ENCODE data around the gene FAM83C. TPM values are rescaled to one million over a fixed set of nuclear protein-coding genes. Genes with fewer than 3 reads are reported as not detected.

The FAM83C gene
- total and polyA plus RNA-seq, 2 donors (not counting 1 experiment from before 2014, with no cell fraction given), result not detected

- Mint-ChIP-seq H3K9me3 (ENCODE audit: insufficient read depth) (no peaks in the 10 kb centered on the region), H3K27me3 (no peaks in the 10 kb centered on the region), H3K27ac (no peak overlapping the region), H3K4me3 (no peak overlapping the region), H3K4me1 (peaks cover 23% of the 10 kb centered on the region)
- DNase-seq (no peak), ATAC-seq (ENCODE audit: low read depth) (no peak)
- Histone ChIP-seq H3K4me1 (ENCODE audit: control insufficient read depth in 2 of 2, insufficient read depth in 2 of 2, low read length in 2 of 2) (peaks cover 21 to 24% of the 10 kb centered on the region in 2 donors), H4K20me1 (ENCODE audit: control insufficient read depth, insufficient read depth, low read length, poor library complexity, severe bottlenecking) (no peaks in the 10 kb centered on the region), H3K4me2 (replicated peaks; ENCODE audit: low read depth, low read length, poor library complexity, severe bottlenecking) (no peak overlapping the region), H3K9ac (ENCODE audit: low read length) (no peak overlapping the region), H3K27ac (ENCODE audit: low read length in 2 of 2) (no peak overlapping the region), H3K36me3 (replicated peaks in 1 of 2; ENCODE audit: control extremely low read depth in 1 of 2, control insufficient read depth in 1 of 2, extremely low read depth in 1 of 2, insufficient read depth in 2 of 2, low read length in 1 of 2) (no peaks in the 10 kb centered on the region), H3K79me2 (ENCODE audit: control insufficient read depth, insufficient read depth, low read length) (no peaks in the 10 kb centered on the region), H2AFZ (ENCODE audit: insufficient read depth, low read depth, low read length, poor library complexity, severe bottlenecking) (no peak overlapping the region), H3K4me3 (ENCODE audit: control extremely low read depth in 1 of 5, extremely low read depth in 1 of 5, insufficient read depth in 1 of 5, low read depth in 2 of 5, low read length in 4 of 5) (no peak overlapping the region), H3K27me3 (replicated peaks in 1 of 4; ENCODE audit: control extremely low read depth in 1 of 4, control insufficient read depth in 3 of 4, insufficient read depth in 4 of 4, low read length in 3 of 4) (no peaks in the 10 kb centered on the region), H3K9me3 (ENCODE audit: control extremely low read depth in 1 of 3, control insufficient read depth in 2 of 3, insufficient read depth in 1 of 3, low read length in 2 of 3) (no peaks in the 10 kb centered on the region)
- TF ChIP-seq, protein P1, sequence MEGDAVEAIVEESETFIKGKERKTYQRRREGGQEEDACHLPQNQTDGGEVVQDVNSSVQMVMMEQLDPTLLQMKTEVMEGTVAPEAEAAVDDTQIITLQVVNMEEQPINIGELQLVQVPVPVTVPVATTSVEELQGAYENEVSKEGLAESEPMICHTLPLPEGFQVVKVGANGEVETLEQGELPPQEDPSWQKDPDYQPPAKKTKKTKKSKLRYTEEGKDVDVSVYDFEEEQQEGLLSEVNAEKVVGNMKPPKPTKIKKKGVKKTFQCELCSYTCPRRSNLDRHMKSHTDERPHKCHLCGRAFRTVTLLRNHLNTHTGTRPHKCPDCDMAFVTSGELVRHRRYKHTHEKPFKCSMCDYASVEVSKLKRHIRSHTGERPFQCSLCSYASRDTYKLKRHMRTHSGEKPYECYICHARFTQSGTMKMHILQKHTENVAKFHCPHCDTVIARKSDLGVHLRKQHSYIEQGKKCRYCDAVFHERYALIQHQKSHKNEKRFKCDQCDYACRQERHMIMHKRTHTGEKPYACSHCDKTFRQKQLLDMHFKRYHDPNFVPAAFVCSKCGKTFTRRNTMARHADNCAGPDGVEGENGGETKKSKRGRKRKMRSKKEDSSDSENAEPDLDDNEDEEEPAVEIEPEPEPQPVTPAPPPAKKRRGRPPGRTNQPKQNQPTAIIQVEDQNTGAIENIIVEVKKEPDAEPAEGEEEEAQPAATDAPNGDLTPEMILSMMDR (IDR thresholded peaks at IDR 0.05), result no peak
- TF ChIP-seq EZH2 (IDR thresholded peaks at IDR 0.05; ENCODE audit: borderline replicate concordance, insufficient read depth, low read depth, low read length, poor library complexity, severe bottlenecking), result no peak
- WGBS (ENCODE audit: insufficient coverage), result 95% methylated on average over 7 of the region's 9 CpGs
- POLR2A ChIA-PET, result no interaction called here
- intact Hi-C loops (cut with micrococcal nuclease), result no loop called here
- CTCF ChIA-PET, result interaction anchor here (0.5 kb wide), 1 partner anchor 346 kb away, joined by 3 read pairs; no protein-coding TSS in a partner anchor
Measured at GRCh38 chr20:35248641-35249475, 43.4 kb downstream of the FAM83C start.

GRCh38 chr20:35246723-35247122 is 45.5 kb downstream of the FAM83C start:
- H3K27ac ChIP-seq (ENCODE audit: low read length in 2 of 2), result no peak overlapping the region
- H3K27me3 ChIP-seq (replicated peaks in 1 of 4; ENCODE audit: control extremely low read depth in 1 of 4, control insufficient read depth in 3 of 4, insufficient read depth in 4 of 4, low read length in 3 of 4), result peaks cover 0 to 1% (median 0%) of the 10 kb centered on the region in 4 experiments
- DNase-seq (no peak), ATAC-seq (ENCODE audit: low read depth) (no peak)
- H3K4me1 ChIP-seq (ENCODE audit: control insufficient read depth in 2 of 2, insufficient read depth in 2 of 2, low read length in 2 of 2), result peaks cover 12 to 15% of the 10 kb centered on the region in 2 donors
- no peaks in the 10 kb centered on the region for H3K27me3 Mint-ChIP-seq
- H3K4me3 ChIP-seq (ENCODE audit: control extremely low read depth in 1 of 5, extremely low read depth in 1 of 5, insufficient read depth in 1 of 5, low read depth in 2 of 5, low read length in 4 of 5), result no peak overlapping the region
- intact Hi-C loops (cut with micrococcal nuclease), result no loop called here
- ChIA-PET CTCF (interaction anchor here (0.7 kb wide), 1 partner anchor 741 kb away, joined by 3 read pairs; no protein-coding TSS in a partner anchor), POLR2A (no interaction called here)
- no peaks in the 10 kb centered on the region for H3K79me2 ChIP-seq (ENCODE audit: control insufficient read depth, insufficient read depth, low read length)
- H3K4me1 Mint-ChIP-seq, result peaks cover 13% of the 10 kb centered on the region
- no peak overlapping the region for H2AFZ ChIP-seq (ENCODE audit: insufficient read depth, low read depth, low read length, poor library complexity, severe bottlenecking)
- H4K20me1 ChIP-seq (ENCODE audit: control insufficient read depth, insufficient read depth, low read length, poor library complexity, severe bottlenecking), result no peaks in the 10 kb centered on the region
- H3K9ac ChIP-seq (ENCODE audit: low read length), result no peak overlapping the region
- H3K4me2 ChIP-seq (replicated peaks; ENCODE audit: low read depth, low read length, poor library complexity, severe bottlenecking), result no peak overlapping the region
- no peaks in the 10 kb centered on the region for H3K36me3 ChIP-seq (replicated peaks in 1 of 2; ENCODE audit: control extremely low read depth in 1 of 2, control insufficient read depth in 1 of 2, extremely low read depth in 1 of 2, insufficient read depth in 2 of 2, low read length in 1 of 2)
- H3K9me3 Mint-ChIP-seq (ENCODE audit: insufficient read depth), result no peaks in the 10 kb centered on the region
- no peaks in the 10 kb centered on the region for H3K9me3 ChIP-seq (ENCODE audit: control extremely low read depth in 1 of 3, control insufficient read depth in 2 of 3, insufficient read depth in 1 of 3, low read length in 2 of 3)
- H3K4me3 Mint-ChIP-seq, result no peak overlapping the region
- no peak for TF ChIP-seq EZH2 (IDR thresholded peaks at IDR 0.05; ENCODE audit: borderline replicate concordance, insufficient read depth, low read depth, low read length, poor library complexity, severe bottlenecking)
- TF ChIP-seq, protein P1 (IDR thresholded peaks at IDR 0.05), result no peak
- no peak overlapping the region for H3K27ac Mint-ChIP-seq
- 92% methylated on average over 12 of the region's 12 CpGs for WGBS (ENCODE audit: insufficient coverage)
